ENCODE results near the gene CAMK1D. TPM values are rescaled to one million over a fixed set of nuclear protein-coding genes. Genes with fewer than 3 reads are reported as not detected.

The CAMK1D gene
- total RNA-seq, 1 experiment from 2014 or later: 10.2 TPM

GRCh38 chr10:12842310-12842709, 493.0 kb downstream of the CAMK1D start (continued):
- TF ChIP-seq USF2 (CRISPR knock-in tag; IDR thresholded peaks at IDR 0.05): no peak
- TF ChIP-seq FOXP1 (CRISPR knock-in tag; IDR thresholded peaks at IDR 0.05; ENCODE audit: borderline replicate concordance): no peak
- TF ChIP-seq FOXJ3 (CRISPR knock-in tag; IDR thresholded peaks at IDR 0.05; ENCODE audit: borderline replicate concordance): no peak
- no peak for TF ChIP-seq GRHL2 (CRISPR knock-in tag; IDR thresholded peaks at IDR 0.05; ENCODE audit: insufficient replicate concordance, severe bottlenecking)
- no peak for TF ChIP-seq ZNF396 (CRISPR knock-in tag; IDR thresholded peaks at IDR 0.05; ENCODE audit: borderline replicate concordance)

- H3K27ac Mint-ChIP-seq: no peak overlapping the region
- H3K4me3 Mint-ChIP-seq: no peak overlapping the region
- no peaks in the 10 kb centered on the region for H3K27me3 Mint-ChIP-seq (ENCODE audit: low read depth)
- ChIA-PET POLR2A (no interaction called here), CTCF (interaction anchor here (0.6 to 1.2 kb wide), 2 partner anchors 61 to 345 kb away, joined by 3 to 5 read pairs; no protein-coding TSS in a partner anchor)
- H3K9me3 Mint-ChIP-seq: no peaks in the 10 kb centered on the region
- ATAC-seq (no peak), DNase-seq (ENCODE audit: low spot score) (no peak)
- peaks cover 14% of the 10 kb centered on the region for H3K4me1 Mint-ChIP-seq
- H3K36me3 Mint-ChIP-seq: no peaks in the 10 kb centered on the region
- no peak for TF ChIP-seq SMAD4 (CRISPR knock-in tag; IDR thresholded peaks at IDR 0.05)
- TF ChIP-seq OVOL2 (CRISPR knock-in tag; IDR thresholded peaks at IDR 0.05; ENCODE audit: borderline replicate concordance): no peak
- TF ChIP-seq ZNF425 (CRISPR knock-in tag; conservative IDR thresholded peaks at IDR 0.05): no peak
- TF ChIP-seq AFF4 (CRISPR knock-in tag; IDR thresholded peaks at IDR 0.05; ENCODE audit: borderline replicate concordance): no peak
Observed at GRCh38 chr10:12843296-12843945, 494.1 kb downstream of the CAMK1D start.

GRCh38 chr10:12844811-12845483, 495.6 kb downstream of the CAMK1D start:
- CTCF ChIA-PET: no interaction called here
- TF ChIP-seq MXD4 (CRISPR knock-in tag; IDR thresholded peaks at IDR 0.05; ENCODE audit: borderline replicate concordance) (no peak), RORB (CRISPR knock-in tag; IDR thresholded peaks at IDR 0.05) (no peak), NFYB (CRISPR knock-in tag; conservative IDR thresholded peaks at IDR 0.05; ENCODE audit: low read depth) (no peak), ESRRA (CRISPR knock-in tag; IDR thresholded peaks at IDR 0.05; ENCODE audit: borderline replicate concordance) (no peak), ATF1 (CRISPR knock-in tag; IDR thresholded peaks at IDR 0.05) (no peak), STAT6 (CRISPR knock-in tag; conservative IDR thresholded peaks at IDR 0.05; ENCODE audit: low read depth) (no peak), SMAD4 (CRISPR knock-in tag; IDR thresholded peaks at IDR 0.05) (no peak), ZSCAN18 (CRISPR knock-in tag; IDR thresholded peaks at IDR 0.05) (no peak), USF2 (CRISPR knock-in tag; IDR thresholded peaks at IDR 0.05) (no peak), OVOL2 (CRISPR knock-in tag; IDR thresholded peaks at IDR 0.05; ENCODE audit: borderline replicate concordance) (no peak), TCF7 (CRISPR knock-in tag; IDR thresholded peaks at IDR 0.05; ENCODE audit: low read depth) (no peak), JUN (CRISPR knock-in tag; IDR thresholded peaks at IDR 0.05) (no peak)
- H3K27ac Mint-ChIP-seq: no peak overlapping the region
- DNase-seq (ENCODE audit: low spot score) (no peak), ATAC-seq (no peak)
- POLR2A ChIA-PET: no interaction called here
- H3K9me3 Mint-ChIP-seq: no peaks in the 10 kb centered on the region
- H3K36me3 Mint-ChIP-seq: no peaks in the 10 kb centered on the region
- H3K27me3 Mint-ChIP-seq (ENCODE audit: low read depth): no peaks in the 10 kb centered on the region
- H3K4me3 Mint-ChIP-seq: no peak overlapping the region
- peaks cover 8% of the 10 kb centered on the region for H3K4me1 Mint-ChIP-seq

Data from WTC11 (cell line).